ENCODE measurements around the gene ARFRP1.
A peak's percentile ranks its signal among the peaks of the same experiment; 100 is the strongest.

Gene ARFRP1

DNA sequence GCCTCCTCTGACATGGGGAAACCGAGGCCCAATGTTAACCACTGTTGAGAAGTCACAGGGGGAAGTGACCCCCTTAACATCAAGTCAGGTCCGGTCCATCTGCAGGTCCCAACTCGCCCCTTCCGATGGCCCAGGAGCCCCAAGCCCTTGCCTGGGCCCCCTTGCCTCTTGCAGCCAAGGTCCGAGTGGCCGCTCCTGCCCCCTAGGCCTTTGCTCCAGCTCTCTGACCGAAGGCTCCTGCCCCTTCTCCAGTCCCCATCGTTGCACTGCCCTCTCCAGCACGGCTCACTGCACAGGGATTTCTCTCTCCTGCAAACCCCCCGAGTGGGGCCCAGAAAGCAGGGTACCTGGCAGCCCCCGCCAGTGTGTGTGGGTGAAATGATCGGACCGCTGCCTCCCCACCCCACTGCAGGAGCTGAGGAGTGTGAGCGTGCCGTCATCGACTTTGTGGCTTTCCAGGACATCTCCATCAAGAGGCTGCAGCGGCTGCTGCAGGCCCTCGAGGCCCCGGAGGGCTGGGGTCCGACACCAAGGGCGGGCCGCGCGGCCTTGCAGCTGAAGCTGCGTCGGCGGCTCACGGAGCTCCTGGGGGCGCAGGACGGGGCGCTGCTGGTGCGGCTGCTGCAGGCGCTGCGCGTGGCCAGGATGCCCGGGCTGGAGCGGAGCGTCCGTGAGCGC, 9.8 kb downstream of the ARFRP1 start:
- Histone ChIP-seq H3K14ac (ENCODE audit: low read length) (no peak overlapping the region), H3K4me2 (ENCODE audit: low read length) (no peak overlapping the region), H3K79me2 (ENCODE audit: control insufficient read depth, insufficient read depth, low read length, poor library complexity) (no peaks in the 10 kb centered on the region), H3K4me3 (ENCODE audit: low read depth, low read length) (no peak overlapping the region), H3K9me3 (ENCODE audit: insufficient read depth, low read depth, low read length) (peaks cover 4% of the 10 kb centered on the region), H4K8ac (ENCODE audit: low read depth, low read length) (no peak overlapping the region), H2AFZ (ENCODE audit: insufficient read depth, low read length, poor library complexity) (no peak overlapping the region), H3K9ac (ENCODE audit: low read length) (no peak overlapping the region), H4K12ac (ENCODE audit: low read depth, low read length) (peak overlapping the region; percentile 16), H2AK5ac (ENCODE audit: low read length) (no peak overlapping the region), H3K27me3 (ENCODE audit: insufficient read depth, low read length) (no peaks in the 10 kb centered on the region), H2BK120ac (ENCODE audit: insufficient read depth, low read length, poor library complexity) (no peak overlapping the region), H2BK12ac (ENCODE audit: low read length) (no peak overlapping the region), H3K79me1 (ENCODE audit: low read length) (no peaks in the 10 kb centered on the region), H3K36me3 (ENCODE audit: control insufficient read depth in 1 of 2, insufficient read depth in 2 of 2, low read length in 2 of 2) (peaks cover 2 to 6% of the 10 kb centered on the region in 2 experiments), H3K27ac (ENCODE audit: low read depth, low read length) (no peak overlapping the region), H4K91ac (ENCODE audit: low read depth, low read length) (no peak overlapping the region), H3K4ac (ENCODE audit: low read depth, low read length) (no peak overlapping the region), H3K4me1 (ENCODE audit: control insufficient read depth in 1 of 2, insufficient read depth in 2 of 2, low read length in 2 of 2) (peaks cover 6 to 11% of the 10 kb centered on the region in 2 experiments), H2BK5ac (ENCODE audit: low read depth, low read length, poor library complexity) (no peak overlapping the region), H3K23ac (ENCODE audit: low read length) (no peak overlapping the region), H3K18ac (ENCODE audit: low read length) (no peak overlapping the region)
- WGBS (ENCODE audit: extremely low coverage, insufficient coverage, insufficient read length), result no CpG with 5 or more reads among the region's 40 CpGs
- no peak for DNase-seq

GRCh38 chr20:63697357-63697867, 10.4 kb downstream of the ARFRP1 start:
- Histone ChIP-seq H2AFZ (ENCODE audit: insufficient read depth, low read length, poor library complexity) (no peak overlapping the region), H2BK5ac (ENCODE audit: low read depth, low read length, poor library complexity) (no peak overlapping the region), H3K79me2 (ENCODE audit: control insufficient read depth, insufficient read depth, low read length, poor library complexity) (no peaks in the 10 kb centered on the region), H3K14ac (ENCODE audit: low read length) (no peak overlapping the region), H2BK120ac (ENCODE audit: insufficient read depth, low read length, poor library complexity) (no peak overlapping the region), H4K12ac (ENCODE audit: low read depth, low read length) (no peak overlapping the region), H3K4ac (ENCODE audit: low read depth, low read length) (no peak overlapping the region), H3K36me3 (ENCODE audit: control insufficient read depth in 1 of 2, insufficient read depth in 2 of 2, low read length in 2 of 2) (peaks cover 2 to 6% of the 10 kb centered on the region in 2 experiments), H3K27ac (ENCODE audit: low read depth, low read length) (no peak overlapping the region), H2BK12ac (ENCODE audit: low read length) (no peak overlapping the region), H3K18ac (ENCODE audit: low read length) (no peak overlapping the region), H4K91ac (ENCODE audit: low read depth, low read length) (no peak overlapping the region), H3K23ac (ENCODE audit: low read length) (no peak overlapping the region), H3K9me3 (ENCODE audit: insufficient read depth, low read depth, low read length) (peaks cover 3% of the 10 kb centered on the region), H2AK5ac (ENCODE audit: low read length) (no peak overlapping the region), H3K4me1 (ENCODE audit: control insufficient read depth in 1 of 2, insufficient read depth in 2 of 2, low read length in 2 of 2) (peaks cover 6 to 11% of the 10 kb centered on the region in 2 experiments), H3K4me3 (ENCODE audit: low read depth, low read length) (no peak overlapping the region), H3K9ac (ENCODE audit: low read length) (no peak overlapping the region), H4K8ac (ENCODE audit: low read depth, low read length) (no peak overlapping the region), H3K79me1 (ENCODE audit: low read length) (no peaks in the 10 kb centered on the region), H3K4me2 (ENCODE audit: low read length) (no peak overlapping the region), H3K27me3 (ENCODE audit: insufficient read depth, low read length) (no peaks in the 10 kb centered on the region)
- whole genome bisulfite sequencing (ENCODE audit: extremely low coverage, insufficient coverage, insufficient read length), result no CpG with 5 or more reads among the region's 7 CpGs
- no peak for DNase-seq

DNA sequence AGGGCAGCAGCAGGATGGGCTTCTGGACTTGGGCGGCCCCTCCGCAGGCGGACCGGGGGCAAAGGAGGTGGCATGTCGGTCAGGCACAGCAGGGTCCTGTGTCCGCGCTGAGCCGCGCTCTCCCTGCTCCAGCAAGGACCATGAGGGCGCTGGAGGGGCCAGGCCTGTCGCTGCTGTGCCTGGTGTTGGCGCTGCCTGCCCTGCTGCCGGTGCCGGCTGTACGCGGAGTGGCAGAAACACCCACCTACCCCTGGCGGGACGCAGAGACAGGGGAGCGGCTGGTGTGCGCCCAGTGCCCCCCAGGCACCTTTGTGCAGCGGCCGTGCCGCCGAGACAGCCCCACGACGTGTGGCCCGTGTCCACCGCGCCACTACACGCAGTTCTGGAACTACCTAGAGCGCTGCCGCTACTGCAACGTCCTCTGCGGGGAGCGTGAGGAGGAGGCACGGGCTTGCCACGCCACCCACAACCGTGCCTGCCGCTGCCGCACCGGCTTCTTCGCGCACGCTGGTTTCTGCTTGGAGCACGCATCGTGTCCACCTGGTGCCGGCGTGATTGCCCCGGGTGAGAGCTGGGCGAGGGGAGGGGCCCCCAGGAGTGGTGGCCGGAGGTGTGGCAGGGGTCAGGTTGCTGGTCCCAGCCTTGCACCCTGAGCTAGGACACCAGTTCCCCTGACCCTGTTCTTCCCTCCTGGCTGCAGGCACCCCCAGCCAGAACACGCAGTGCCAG, 11.0 kb downstream of the ARFRP1 start, which contains the start of gene TNFRSF6B:
Gene TNFRSF6B, plus strand, starts transcription at position 25 of the 729 bp plus-strand sequence. Its CDS starts 116 bp downstream, at position 141.
- H2BK120ac ChIP-seq (ENCODE audit: insufficient read depth, low read length, poor library complexity), result no peak within 1 kb of the TSS
- no peak within 1 kb of the TSS for H3K18ac ChIP-seq (ENCODE audit: low read length)
- H4K8ac ChIP-seq (ENCODE audit: low read depth, low read length), result no peak within 1 kb of the TSS
- H2BK5ac ChIP-seq (ENCODE audit: low read depth, low read length, poor library complexity), result no peak within 1 kb of the TSS
- H2AFZ ChIP-seq (ENCODE audit: insufficient read depth, low read length, poor library complexity), result peak within 1 kb of the TSS; percentile 5
- H3K27me3 ChIP-seq (ENCODE audit: insufficient read depth, low read length), result no peaks in the 10 kb centered on the region
- H3K36me3 ChIP-seq (ENCODE audit: control insufficient read depth in 1 of 2, insufficient read depth in 2 of 2, low read length in 2 of 2), result peaks cover 2 to 6% of the 10 kb centered on the region in 2 experiments
- no peak within 1 kb of the TSS for H3K23ac ChIP-seq (ENCODE audit: low read length)
- no peak within 1 kb of the TSS for H3K4me3 ChIP-seq (ENCODE audit: low read depth, low read length)
- no peak within 1 kb of the TSS for H2AK5ac ChIP-seq (ENCODE audit: low read length)
- peaks cover 3% of the 10 kb centered on the region for H3K9me3 ChIP-seq (ENCODE audit: insufficient read depth, low read depth, low read length)
- H3K14ac ChIP-seq (ENCODE audit: low read length), result no peak within 1 kb of the TSS
- peak within 1 kb of the TSS; percentile 8 for H4K12ac ChIP-seq (ENCODE audit: low read depth, low read length)
- H3K9ac ChIP-seq (ENCODE audit: low read length), result no peak within 1 kb of the TSS
- no peak within 1 kb of the TSS for H4K91ac ChIP-seq (ENCODE audit: low read depth, low read length)
- H3K79me1 ChIP-seq (ENCODE audit: low read length), result no peaks in the 10 kb centered on the region
- H3K4me1 ChIP-seq (ENCODE audit: control insufficient read depth in 1 of 2, insufficient read depth in 2 of 2, low read length in 2 of 2), result peaks cover 6 to 11% of the 10 kb centered on the region in 2 experiments
- DNase-seq, result no peak
- no peak within 1 kb of the TSS for H3K27ac ChIP-seq (ENCODE audit: low read depth, low read length)
- H3K4me2 ChIP-seq (ENCODE audit: low read length), result no peak within 1 kb of the TSS
- no CpG with 5 or more reads among the region's 52 CpGs for WGBS (ENCODE audit: extremely low coverage, insufficient coverage, insufficient read length)
- no peak within 1 kb of the TSS for H2BK12ac ChIP-seq (ENCODE audit: low read length)
- no peak within 1 kb of the TSS for H3K4ac ChIP-seq (ENCODE audit: low read depth, low read length)
- H3K79me2 ChIP-seq (ENCODE audit: control insufficient read depth, insufficient read depth, low read length, poor library complexity), result no peaks in the 10 kb centered on the region

GRCh38 chr20:63696306-63696627, 11.5 kb downstream of the ARFRP1 start:
- no peak overlapping the region for H3K23ac ChIP-seq (ENCODE audit: low read length)
- H3K27me3 ChIP-seq (ENCODE audit: insufficient read depth, low read length), result no peaks in the 10 kb centered on the region
- no peak overlapping the region for H3K18ac ChIP-seq (ENCODE audit: low read length)
- no peak overlapping the region for H2BK120ac ChIP-seq (ENCODE audit: insufficient read depth, low read length, poor library complexity)
- no peak overlapping the region for H3K4me3 ChIP-seq (ENCODE audit: low read depth, low read length)
- peaks cover 2 to 6% of the 10 kb centered on the region in 2 experiments for H3K36me3 ChIP-seq (ENCODE audit: control insufficient read depth in 1 of 2, insufficient read depth in 2 of 2, low read length in 2 of 2)
- WGBS (ENCODE audit: extremely low coverage, insufficient coverage, insufficient read length), result no CpG with 5 or more reads among the region's 6 CpGs
- no peak for DNase-seq
- H4K8ac ChIP-seq (ENCODE audit: low read depth, low read length), result no peak overlapping the region
- H3K4me1 ChIP-seq (ENCODE audit: control insufficient read depth in 1 of 2, insufficient read depth in 2 of 2, low read length in 2 of 2), result peaks cover 6 to 11% of the 10 kb centered on the region in 2 experiments
- H3K79me1 ChIP-seq (ENCODE audit: low read length), result no peaks in the 10 kb centered on the region
- peaks cover 3% of the 10 kb centered on the region for H3K9me3 ChIP-seq (ENCODE audit: insufficient read depth, low read depth, low read length)
- no peaks in the 10 kb centered on the region for H3K79me2 ChIP-seq (ENCODE audit: control insufficient read depth, insufficient read depth, low read length, poor library complexity)
- H3K4me2 ChIP-seq (ENCODE audit: low read length), result no peak overlapping the region
- no peak overlapping the region for H3K9ac ChIP-seq (ENCODE audit: low read length)
- H2AK5ac ChIP-seq (ENCODE audit: low read length), result no peak overlapping the region
- no peak overlapping the region for H3K27ac ChIP-seq (ENCODE audit: low read depth, low read length)
- no peak overlapping the region for H2BK12ac ChIP-seq (ENCODE audit: low read length)
- no peak overlapping the region for H4K91ac ChIP-seq (ENCODE audit: low read depth, low read length)
- no peak overlapping the region for H3K4ac ChIP-seq (ENCODE audit: low read depth, low read length)
- no peak overlapping the region for H2AFZ ChIP-seq (ENCODE audit: insufficient read depth, low read length, poor library complexity)
- no peak overlapping the region for H3K14ac ChIP-seq (ENCODE audit: low read length)
- H2BK5ac ChIP-seq (ENCODE audit: low read depth, low read length, poor library complexity), result no peak overlapping the region
- H4K12ac ChIP-seq (ENCODE audit: low read depth, low read length), result no peak overlapping the region
